Stomach (tissue), 4 donors: ENCODE data around the gene SRRM1.
A peak's percentile ranks its signal among the peaks of the same experiment; 100 is the strongest.

Experiments
- CTCF ChIP-seq, 7 experiments: fragments of 450-650 bp in 4 of 7; fragments of 200-600 bp in 3 of 7; sonication (generic) in 3 of 7; IDR thresholded peaks; one replicate each; pipeline ENCODE4 v1.5.1; 2016 to 2019; ENCODE audit warnings: antibody characterized with exemption in 7 of 7, control low read depth in 2 of 7, mild to moderate bottlenecking in 1 of 7
- POLR2A ChIP-seq, 4 donors: fragments of 450-650 bp; IDR thresholded peaks; one replicate each; pipeline ENCODE4 v1.6.1; 2016; ENCODE audit warnings: antibody characterized with exemption in 4 of 4, control low read depth in 2 of 4, mild to moderate bottlenecking in 1 of 4, moderate library complexity in 1 of 4

GRCh38 chr1:24635195-24635843 is 7.8 kb upstream of the SRRM1 start:
- peak in 5 of 7 experiments; percentile 28 to 69 (median 48) for TF ChIP-seq CTCF (IDR thresholded peaks at IDR 0.05)
- no peak for TF ChIP-seq POLR2A (IDR thresholded peaks at IDR 0.05)
